IgD-negative memory B cell (primary cell): ENCODE results near the gene TEP1. TPM values are rescaled to one million over a fixed set of nuclear protein-coding genes. Genes with fewer than 3 reads are reported as not detected.
"Not testable (repeated sequence)": the region's sequence is repeated elsewhere in the genome, so short reads cannot be mapped to it uniquely, and the experiment has no call there.

Experiments used
- H3K27ac Mint-ChIP-seq, 3 donors: one replicate each; pipeline ENCODE4 v1.8.0; 2020 to 2022; ENCODE audit warnings: mild to moderate bottlenecking in 3 of 3, mixed read lengths in 3 of 3, moderate library complexity in 1 of 3
- H3K27me3 Mint-ChIP-seq: one replicate; pipeline ENCODE4 v1.8.0; 2021; ENCODE audit warnings: mixed read lengths
- H3K36me3 Mint-ChIP-seq: one replicate; pipeline ENCODE4 v1.8.0; 2020; ENCODE audit warnings: mild to moderate bottlenecking, mixed read lengths
- H3K4me1 Mint-ChIP-seq, 3 donors: one replicate each; pipeline ENCODE4 v1.8.0; 2020 to 2022; ENCODE audit warnings: mixed read lengths in 3 of 3, mild to moderate bottlenecking in 1 of 3
- H3K4me3 Mint-ChIP-seq, 4 donors: one replicate each; pipeline ENCODE4 v1.8.0; 2020 to 2022; ENCODE audit warnings: mild to moderate bottlenecking in 4 of 4, mixed read lengths in 4 of 4, moderate library complexity in 3 of 4
- H3K9me3 Mint-ChIP-seq, 3 donors: one replicate each; pipeline ENCODE4 v1.8.0; 2020 to 2021; ENCODE audit warnings: mixed read lengths in 3 of 3, mild to moderate bottlenecking in 1 of 3
- polyA plus RNA-seq: library from polyadenylated mRNA; unstranded; fragments of 300-500 nt; fragmentation: Illumina TruSeq; gene quantifications from one replicate; pipeline ENCODE4 v1.2.3, GENCODE V29; 2021

The TEP1 gene
- polyA plus RNA-seq, 1 donor from 2014 or later: 17.8 TPM

- peaks cover 18% of the 10 kb centered on the region for H3K36me3 Mint-ChIP-seq
- no peaks in the 10 kb centered on the region for H3K9me3 Mint-ChIP-seq
- H3K4me1 Mint-ChIP-seq: peaks cover 9 to 11% (median 10%) of the 10 kb centered on the region in 3 donors
- no peak overlapping the region for H3K27ac Mint-ChIP-seq
- H3K27me3 Mint-ChIP-seq: no peaks in the 10 kb centered on the region
- H3K4me3 Mint-ChIP-seq: no peak overlapping the region
Observed at GRCh38 chr14:20384886-20385285, 28.4 kb downstream of the TEP1 start.

GRCh38 chr14:20384321-20384720 lies 29.0 kb downstream of the TEP1 start:
- H3K27ac Mint-ChIP-seq: no peak overlapping the region
- H3K4me1 Mint-ChIP-seq: peaks cover 9 to 11% (median 10%) of the 10 kb centered on the region in 3 donors
- no peak overlapping the region for H3K4me3 Mint-ChIP-seq
- H3K9me3 Mint-ChIP-seq: no peaks in the 10 kb centered on the region
- peaks cover 13% of the 10 kb centered on the region for H3K36me3 Mint-ChIP-seq
- no peaks in the 10 kb centered on the region for H3K27me3 Mint-ChIP-seq

GRCh38 chr14:20383636-20384035 lies 29.7 kb downstream of the TEP1 start:
- Mint-ChIP-seq H3K9me3 (no peaks in the 10 kb centered on the region), H3K27me3 (no peaks in the 10 kb centered on the region), H3K4me1 (peaks cover 9 to 11% (median 10%) of the 10 kb centered on the region in 3 donors), H3K36me3 (peaks cover 13% of the 10 kb centered on the region), H3K4me3 (no peak overlapping the region), H3K27ac (no peak overlapping the region)

- Mint-ChIP-seq H3K27me3 (no peaks in the 10 kb centered on the region), H3K9me3 (no peaks in the 10 kb centered on the region), H3K4me3 (no peak overlapping the region), H3K4me1 (peaks cover 6 to 11% (median 7%) of the 10 kb centered on the region in 3 donors), H3K27ac (peak overlapping the region in 1 of 3 donors; percentile 19), H3K36me3 (peaks cover 10% of the 10 kb centered on the region)
Observed at GRCh38 chr14:20383032-20383431, 30.3 kb downstream of the TEP1 start.

- Mint-ChIP-seq H3K4me1 (peaks cover under 1 to 8% (median 2%) of the 10 kb centered on the region in 3 donors), H3K4me3 (no peak overlapping the region), H3K9me3 (no peaks in the 10 kb centered on the region), H3K27me3 (no peaks in the 10 kb centered on the region), H3K36me3 (peaks cover 5% of the 10 kb centered on the region), H3K27ac (peak overlapping the region in 1 of 3 donors; percentile 86)
Observed at GRCh38 chr14:20382526-20382925, 30.8 kb downstream of the TEP1 start.

- H3K36me3 Mint-ChIP-seq: peaks cover 2% of the 10 kb centered on the region
Observed at GRCh38 chr14:20381341-20381740, 32.0 kb downstream of the TEP1 start.

GRCh38 chr14:20380681-20381080 lies 32.6 kb downstream of the TEP1 start:
- Mint-ChIP-seq H3K9me3 (no peaks in the 10 kb centered on the region), H3K27ac (peak overlapping the region in 1 of 3 donors; percentile 59), H3K27me3 (no peaks in the 10 kb centered on the region), H3K4me1 (peaks cover 0 to 6% (median 0%) of the 10 kb centered on the region in 3 donors), H3K36me3 (peaks cover 3% of the 10 kb centered on the region), H3K4me3 (no peak overlapping the region)

More at GRCh38 chr14:20381341-20381740, 32.0 kb downstream of the TEP1 start:
- Mint-ChIP-seq H3K4me1 (peaks cover 0 to 6% (median 0%) of the 10 kb centered on the region in 3 donors), H3K27ac (no peak overlapping the region), H3K27me3 (no peaks in the 10 kb centered on the region), H3K4me3 (no peak overlapping the region), H3K9me3 (no peaks in the 10 kb centered on the region)

- Mint-ChIP-seq H3K4me1 (peaks cover 0 to 6% (median 0%) of the 10 kb centered on the region in 3 donors), H3K27me3 (no peaks in the 10 kb centered on the region), H3K9me3 (no peaks in the 10 kb centered on the region), H3K4me3 (no peak overlapping the region), H3K27ac (no peak overlapping the region), H3K36me3 (peaks cover 6% of the 10 kb centered on the region)
Observed at GRCh38 chr14:20379743-20380142, 33.6 kb downstream of the TEP1 start.

- Mint-ChIP-seq H3K36me3 (peaks cover 10% of the 10 kb centered on the region), H3K27ac (peak overlapping the region in 1 of 3 donors; percentile 35)
Observed at GRCh38 chr14:20377171-20377570, 36.1 kb downstream of the TEP1 start.

GRCh38 chr14:20376071-20376588 lies 37.2 kb downstream of the TEP1 start:
- no peaks in the 10 kb centered on the region for H3K9me3 Mint-ChIP-seq

More at GRCh38 chr14:20377171-20377570, 36.1 kb downstream of the TEP1 start:
- Mint-ChIP-seq H3K27me3 (no peaks in the 10 kb centered on the region), H3K4me3 (no peak overlapping the region), H3K4me1 (peaks cover 0 to 4% (median 0%) of the 10 kb centered on the region in 3 donors), H3K9me3 (no peaks in the 10 kb centered on the region)

GRCh38 chr14:20375471-20375870 lies 37.8 kb downstream of the TEP1 start:
- Mint-ChIP-seq H3K9me3 (no peaks in the 10 kb centered on the region), H3K36me3 (peaks cover 10% of the 10 kb centered on the region), H3K4me3 (no peak overlapping the region), H3K4me1 (no peaks in the 10 kb centered on the region), H3K27me3 (no peaks in the 10 kb centered on the region), H3K27ac (peak overlapping the region in 1 of 3 donors; percentile 63)

More at GRCh38 chr14:20376071-20376588, 37.2 kb downstream of the TEP1 start:
- H3K36me3 Mint-ChIP-seq: peaks cover 10% of the 10 kb centered on the region
- no peak overlapping the region for H3K27ac Mint-ChIP-seq
- peaks cover 0 to 3% (median 0%) of the 10 kb centered on the region in 3 donors for H3K4me1 Mint-ChIP-seq
- H3K27me3 Mint-ChIP-seq: no peaks in the 10 kb centered on the region
- no peak overlapping the region for H3K4me3 Mint-ChIP-seq

GRCh38 chr14:20372796-20373195 lies 40.5 kb downstream of the TEP1 start:
- Mint-ChIP-seq H3K27me3 (no peaks in the 10 kb centered on the region), H3K4me3 (no peak overlapping the region), H3K9me3 (peaks cover 2 to 4% (median 3%) of the 10 kb centered on the region in 3 donors), H3K36me3 (peaks cover 21% of the 10 kb centered on the region), H3K27ac (peak overlapping the region in 1 of 3 donors; percentile 10), H3K4me1 (peaks cover 3 to 7% (median 4%) of the 10 kb centered on the region in 3 donors)

GRCh38 chr14:20365928-20366327 lies 47.4 kb downstream of the TEP1 start:
- Mint-ChIP-seq H3K9me3 (peaks cover 2 to 5% (median 4%) of the 10 kb centered on the region in 3 donors), H3K27me3 (no peaks in the 10 kb centered on the region), H3K4me1 (peaks cover 4 to 10% (median 7%) of the 10 kb centered on the region in 3 donors), H3K27ac (no peak overlapping the region), H3K36me3 (peaks cover 18% of the 10 kb centered on the region), H3K4me3 (no peak overlapping the region)

- not testable (repeated sequence) for H3K9me3 Mint-ChIP-seq, H3K36me3 Mint-ChIP-seq, H3K4me1 Mint-ChIP-seq, H3K27me3 Mint-ChIP-seq, H3K4me3 Mint-ChIP-seq
- peak overlapping the region in 1 of 3 donors; percentile 24 for H3K27ac Mint-ChIP-seq
Observed at GRCh38 chr14:20358474-20358873, 54.8 kb downstream of the TEP1 start.

GRCh38 chr14:20356422-20356821 lies 56.9 kb downstream of the TEP1 start:
- no peaks in the 10 kb centered on the region for H3K9me3 Mint-ChIP-seq
- peaks cover 7% of the 10 kb centered on the region for H3K36me3 Mint-ChIP-seq
- H3K27me3 Mint-ChIP-seq: no peaks in the 10 kb centered on the region
- H3K27ac Mint-ChIP-seq: peak overlapping the region in 1 of 3 donors; percentile 13
- H3K4me3 Mint-ChIP-seq: no peak overlapping the region
- H3K4me1 Mint-ChIP-seq: peaks cover 2 to 9% (median 8%) of the 10 kb centered on the region in 3 donors

GRCh38 chr14:20350860-20351259 lies 62.4 kb downstream of the TEP1 start:
- Mint-ChIP-seq H3K36me3 (peaks cover 6% of the 10 kb centered on the region), H3K27ac (no peak overlapping the region), H3K9me3 (no peaks in the 10 kb centered on the region), H3K4me1 (peaks cover 1 to 5% (median 2%) of the 10 kb centered on the region in 3 donors), H3K27me3 (no peaks in the 10 kb centered on the region), H3K4me3 (no peak overlapping the region)
